ENCODE data around the gene KIAA1328.

KIAA1328 gene

DNA sequence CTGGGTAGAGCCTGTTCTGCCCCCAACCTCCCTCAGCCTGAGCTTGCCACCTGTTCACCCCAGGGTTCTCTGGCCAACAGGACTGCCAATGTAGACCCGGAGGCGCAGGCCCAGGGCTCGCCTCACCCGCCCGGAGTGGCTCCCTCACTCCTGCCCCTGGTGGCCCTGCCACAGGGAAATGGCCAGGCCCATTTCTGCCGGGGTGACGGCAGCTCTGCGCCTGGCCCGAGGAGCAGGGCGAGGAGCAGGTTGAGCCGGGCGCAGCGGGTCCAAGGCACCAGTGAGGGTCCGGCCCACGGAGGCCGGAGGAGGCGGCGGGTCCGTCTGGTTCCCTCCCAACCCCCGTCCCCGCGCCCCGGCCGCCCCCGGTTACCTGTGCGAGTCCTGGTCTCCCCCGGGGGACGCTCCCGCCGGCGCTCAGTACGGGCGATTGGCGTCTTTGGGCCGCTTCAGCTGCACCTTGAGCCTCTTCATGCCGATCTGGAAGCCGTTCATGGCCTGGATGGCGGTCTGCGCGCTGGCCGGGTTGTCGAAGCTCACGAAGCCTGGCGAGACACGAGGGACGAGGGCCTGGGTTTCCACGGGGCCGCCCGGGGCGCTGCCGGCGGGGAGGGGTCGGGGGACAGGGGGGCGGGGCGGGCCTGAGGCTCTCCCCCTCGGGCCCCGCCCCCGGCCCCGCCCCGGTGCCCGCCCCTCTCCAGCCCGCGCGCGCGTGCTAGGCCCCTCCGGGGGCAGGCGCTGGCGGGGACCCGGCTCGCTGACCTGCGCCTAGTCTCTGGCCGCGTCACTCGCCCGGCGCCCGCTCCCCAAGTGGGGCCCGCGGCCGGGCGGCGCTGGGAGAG is 424.7 kb downstream of the KIAA1328 start:
- no peak for DNase-seq (ENCODE audit: low read depth)

DNA sequence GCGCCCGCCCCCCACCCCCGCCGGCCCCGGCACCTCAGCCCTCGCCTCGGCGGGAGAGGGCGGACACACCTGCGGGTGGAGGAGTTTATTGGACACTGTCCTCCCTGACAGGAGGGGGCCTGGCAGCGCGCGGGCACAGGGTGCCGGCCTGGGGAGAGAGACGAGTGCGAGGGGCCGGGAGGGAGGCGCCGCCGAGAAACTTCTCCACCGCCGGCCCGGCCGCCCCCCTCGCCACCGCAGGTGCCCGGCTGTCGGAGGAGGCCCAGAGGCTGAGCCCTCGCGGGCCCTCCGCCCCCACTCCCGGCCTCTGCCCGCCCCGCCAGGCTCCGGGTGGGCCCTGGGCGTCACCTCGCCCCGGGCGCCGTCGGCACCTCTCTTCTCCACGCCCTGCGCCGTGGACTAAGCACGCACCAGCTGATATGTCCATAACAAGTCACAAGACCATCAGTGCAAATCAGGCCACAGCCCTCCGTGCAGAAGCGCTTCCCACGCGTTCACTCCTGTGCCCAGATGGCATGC is 425.4 kb downstream of the KIAA1328 start:
- no peak for DNase-seq (ENCODE audit: low read depth)

DNA sequence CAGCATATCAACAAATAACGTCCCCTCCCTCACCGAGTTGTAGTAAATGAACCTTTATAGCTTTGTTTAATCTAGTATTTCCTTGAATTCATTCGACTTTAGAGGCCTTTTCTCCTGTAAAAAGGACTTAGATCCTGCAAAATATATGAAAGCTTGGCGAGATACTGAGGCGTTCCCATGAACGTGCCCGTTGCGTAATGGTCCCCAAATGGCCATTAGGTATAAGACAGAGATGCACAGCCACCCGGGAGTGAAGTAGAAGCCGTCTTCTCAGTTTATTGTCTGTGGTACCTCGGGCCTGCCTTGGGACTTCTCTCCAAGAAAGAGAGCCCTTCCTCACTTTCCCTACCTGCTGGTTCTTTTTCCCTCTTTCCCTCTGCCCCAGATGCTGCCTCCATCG is 426.0 kb downstream of the KIAA1328 start:
- no peak for DNase-seq (ENCODE audit: low read depth)

DNA sequence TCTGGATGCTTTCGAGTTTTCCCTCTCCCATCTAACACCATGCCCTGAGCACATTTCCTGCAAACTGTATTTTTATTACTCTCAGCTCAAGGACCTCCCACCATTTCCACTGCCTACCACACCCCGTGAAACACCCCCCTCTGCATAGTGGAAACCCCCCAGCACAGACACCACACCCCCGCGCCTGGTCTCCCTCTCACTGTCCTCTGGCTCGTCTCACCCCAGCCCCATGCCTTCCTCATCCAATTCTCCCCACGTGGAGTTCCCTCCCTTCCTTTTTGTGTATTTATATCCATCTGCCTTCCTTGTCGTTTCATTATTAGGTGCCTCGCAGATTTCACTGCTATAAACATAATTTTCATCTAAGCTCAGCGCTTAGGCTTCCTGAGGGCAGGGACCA is 429.2 kb downstream of the KIAA1328 start:
- no peak for DNase-seq (ENCODE audit: low read depth)

DNA sequence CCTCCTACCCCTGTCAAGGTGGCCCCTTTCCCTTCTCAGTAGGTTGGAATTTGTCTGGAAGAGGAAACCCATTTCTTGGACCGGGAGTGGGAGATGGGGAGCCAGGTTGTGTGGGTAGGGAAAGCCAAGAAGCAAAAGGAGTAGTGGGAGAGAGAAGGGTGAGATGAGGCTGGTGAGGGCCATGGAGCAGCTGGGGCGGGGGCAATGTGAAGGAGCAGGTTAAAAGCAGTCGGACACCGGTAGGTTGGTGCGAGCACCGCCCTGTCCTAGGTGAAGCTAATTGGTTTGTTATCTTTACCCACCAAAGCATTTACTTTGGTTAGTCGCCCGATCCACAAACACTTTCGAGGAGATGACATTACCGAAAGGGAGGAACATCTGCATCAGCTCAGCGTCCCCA is 429.9 kb downstream of the KIAA1328 start:
- DNase-seq (ENCODE audit: low read depth), result no peak

DNA sequence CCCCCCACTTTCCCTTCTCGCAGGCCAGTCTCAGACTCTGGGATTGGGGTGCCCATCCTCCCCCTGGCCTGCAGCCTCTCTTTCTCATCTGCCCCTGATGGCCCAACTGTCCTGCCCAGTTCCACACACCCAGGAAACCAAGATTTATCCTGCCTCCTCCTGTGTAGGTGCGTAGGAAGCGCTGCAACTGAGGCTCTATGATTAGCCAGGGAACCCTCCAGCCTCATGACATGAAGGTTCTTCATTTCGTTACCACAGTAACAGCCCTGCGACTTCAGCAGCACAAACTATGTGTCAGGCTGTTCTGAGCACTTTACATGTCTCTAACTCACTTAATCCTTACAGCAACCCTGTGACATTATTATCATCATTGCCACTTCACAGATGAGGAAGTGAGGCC is 430.8 kb downstream of the KIAA1328 start:
- no peak for DNase-seq (ENCODE audit: low read depth)

DNA sequence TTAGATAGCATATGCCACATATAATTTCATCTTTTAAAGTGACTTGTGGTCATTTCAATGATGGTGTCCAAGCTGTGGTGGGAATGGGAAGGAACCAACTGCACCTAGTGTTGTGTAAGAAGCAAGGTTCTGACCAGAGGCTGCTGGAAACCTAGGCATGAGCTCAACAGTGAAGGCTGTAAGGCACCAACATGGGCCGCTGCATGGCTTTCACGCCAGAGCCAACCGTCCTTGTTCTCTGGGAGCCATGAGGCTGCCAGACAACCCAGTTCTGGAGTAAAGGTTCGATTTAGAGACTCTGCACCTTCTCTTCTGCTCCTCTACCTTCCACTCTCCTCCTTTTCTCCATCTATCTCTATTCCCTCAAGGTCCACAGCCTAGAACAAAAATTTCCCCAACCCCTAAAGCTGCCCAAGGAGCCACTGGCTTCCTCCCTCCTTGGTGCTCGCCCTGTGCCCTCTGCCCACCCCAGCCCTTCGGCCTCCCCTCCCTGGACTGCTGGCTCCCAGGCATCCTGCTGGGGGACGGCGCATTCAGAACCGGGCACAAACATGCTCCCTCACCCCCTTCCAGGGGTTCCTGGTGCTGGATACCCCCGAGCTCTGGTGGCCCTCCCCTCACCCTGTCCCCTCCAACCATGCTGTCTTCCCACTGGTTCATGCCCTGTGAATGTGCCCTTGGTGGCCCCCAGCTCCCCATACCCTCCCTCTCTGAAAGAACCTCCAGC is 431.6 kb downstream of the KIAA1328 start:
- no peak for DNase-seq (ENCODE audit: low read depth)

DNA sequence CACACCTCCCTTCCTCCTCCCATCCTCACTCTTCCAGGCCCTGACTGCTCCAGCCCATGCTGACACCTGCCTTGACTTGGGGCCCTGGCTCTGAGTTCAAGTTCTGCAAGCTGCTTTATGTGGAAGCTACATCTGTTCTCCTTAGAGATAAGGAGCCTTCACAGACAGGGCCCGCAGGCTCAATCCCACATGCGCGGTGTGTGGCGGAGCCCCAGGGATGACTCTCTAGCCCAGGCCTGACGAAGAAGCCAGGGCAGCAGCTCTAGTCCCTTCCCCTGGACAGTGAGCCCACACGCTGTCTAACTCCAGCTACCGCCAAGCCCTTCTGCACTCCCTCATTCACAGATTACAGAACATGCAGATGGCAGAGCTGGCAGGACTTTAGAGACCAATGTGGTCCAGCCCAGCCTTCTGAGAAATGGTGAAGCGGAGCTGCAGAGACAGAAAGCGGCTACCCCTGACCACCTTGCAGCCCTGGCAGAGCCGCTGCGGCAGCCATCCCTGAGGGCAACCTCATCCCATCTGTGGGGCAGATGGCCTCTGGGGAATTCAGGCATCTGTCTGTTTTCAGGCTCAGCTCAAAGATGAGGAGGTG is 432.4 kb downstream of the KIAA1328 start:
- DNase-seq (ENCODE audit: low read depth), result no peak

DNA sequence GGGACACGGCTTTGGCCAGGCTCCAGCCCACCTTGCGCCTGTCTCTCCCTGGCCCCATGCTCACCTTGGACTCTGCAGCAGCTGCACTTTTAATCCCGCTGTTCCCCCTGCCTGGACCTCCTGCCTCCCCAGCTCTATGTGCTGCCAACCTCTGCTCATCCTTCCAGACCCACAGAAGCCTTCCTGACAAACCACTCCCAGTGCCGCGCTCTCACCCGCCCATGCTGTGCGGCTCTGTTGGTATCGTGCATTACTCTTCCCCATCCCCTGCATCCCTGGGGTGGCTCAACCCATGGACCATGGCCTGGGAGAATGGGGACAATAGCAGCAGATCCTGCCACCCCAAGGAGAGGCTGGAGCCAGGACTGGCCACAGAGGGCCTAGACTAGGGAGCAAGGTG is 433.1 kb downstream of the KIAA1328 start:
- no peak for DNase-seq (ENCODE audit: low read depth)

DNA sequence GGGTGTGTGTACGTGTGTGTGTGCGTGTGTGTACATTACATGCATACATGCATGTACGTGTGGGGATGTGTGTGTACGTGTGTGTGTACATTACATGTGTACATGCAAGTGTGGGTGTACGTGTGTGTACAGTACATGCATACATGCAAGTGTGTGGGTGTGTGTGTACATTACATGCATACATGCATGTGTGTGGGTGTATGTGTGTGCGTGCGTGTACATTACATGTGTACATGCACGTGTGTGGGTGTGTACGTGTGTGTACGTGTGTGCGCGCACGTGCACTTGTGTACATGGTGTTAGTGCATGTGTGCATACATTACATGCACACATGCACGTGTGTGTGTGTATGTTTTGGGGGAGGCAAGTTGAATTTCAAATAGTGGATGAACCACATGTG is 436.0 kb downstream of the KIAA1328 start:
- no peak for DNase-seq (ENCODE audit: low read depth)

DNA sequence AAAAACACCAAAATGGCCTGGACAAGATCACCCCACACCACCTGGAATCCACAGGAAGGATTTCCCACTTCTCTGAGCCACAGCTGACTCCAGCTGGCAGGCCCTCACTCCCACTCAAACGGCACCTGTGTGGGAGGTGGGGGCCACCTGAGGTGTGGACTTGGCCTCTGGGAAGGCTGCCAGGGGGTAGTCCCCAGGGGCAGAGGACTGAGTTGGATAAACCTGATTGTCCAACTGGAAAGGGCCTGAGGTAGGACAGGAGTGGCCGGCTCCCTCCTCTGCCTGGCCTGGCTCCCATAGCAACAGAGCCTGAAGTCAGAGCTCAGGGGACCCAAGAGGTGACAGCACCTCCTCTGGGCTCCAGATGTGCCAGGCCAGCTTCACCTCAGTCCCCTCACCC is 436.5 kb downstream of the KIAA1328 start:
- no peak for DNase-seq (ENCODE audit: low read depth)

DNA sequence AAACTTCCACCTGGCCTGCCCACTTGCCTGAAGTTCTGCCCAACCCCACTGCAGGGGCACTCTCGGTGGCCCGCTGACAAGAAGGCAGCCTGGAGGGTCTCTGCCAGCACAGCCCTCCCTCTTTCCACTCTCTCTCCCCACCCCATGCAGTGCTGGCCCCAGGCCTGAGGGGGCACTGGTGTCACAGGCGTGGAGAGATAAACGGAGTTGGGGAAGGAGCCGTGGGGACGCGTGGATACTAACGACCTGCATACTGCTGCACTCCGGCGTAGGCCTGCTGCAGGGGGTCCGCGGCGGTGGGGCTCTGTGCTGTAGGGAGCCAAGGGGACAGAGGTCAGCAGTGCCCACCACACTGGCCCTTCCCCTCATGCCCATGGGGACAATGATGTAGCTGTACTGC is 437.4 kb downstream of the KIAA1328 start:
- no peak for DNase-seq (ENCODE audit: low read depth)

DNA sequence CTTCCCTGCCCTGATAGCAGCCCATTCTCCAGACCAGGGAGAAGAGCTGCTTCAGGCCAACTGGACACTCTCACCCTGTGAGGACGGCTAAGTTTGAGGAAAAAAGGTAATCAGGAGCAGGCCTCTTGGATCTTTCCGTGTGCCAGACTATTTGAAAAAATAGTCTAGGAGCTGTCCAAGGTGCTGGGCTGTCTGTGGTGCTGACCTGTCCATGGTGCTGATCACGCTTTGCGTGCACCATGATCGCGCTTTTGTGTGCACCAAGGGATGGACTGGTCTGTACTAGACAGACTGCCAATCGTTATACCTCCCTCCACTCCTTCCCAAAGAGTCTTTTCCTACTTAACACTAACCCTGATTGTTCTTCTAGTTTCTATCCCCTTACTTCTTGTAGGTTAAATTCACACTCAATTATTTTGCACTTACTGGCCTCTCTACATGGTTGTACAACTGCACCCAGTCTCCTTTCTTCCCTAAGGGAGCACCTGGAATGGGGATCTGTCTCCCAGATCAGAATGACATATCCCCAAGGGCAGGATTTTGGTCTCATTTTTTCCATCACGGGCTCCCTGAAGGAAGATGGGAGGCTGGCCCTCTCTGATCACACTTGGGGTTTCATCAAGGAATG is 441.2 kb downstream of the KIAA1328 start:
- DNase-seq (ENCODE audit: low read depth), result no peak

DNA sequence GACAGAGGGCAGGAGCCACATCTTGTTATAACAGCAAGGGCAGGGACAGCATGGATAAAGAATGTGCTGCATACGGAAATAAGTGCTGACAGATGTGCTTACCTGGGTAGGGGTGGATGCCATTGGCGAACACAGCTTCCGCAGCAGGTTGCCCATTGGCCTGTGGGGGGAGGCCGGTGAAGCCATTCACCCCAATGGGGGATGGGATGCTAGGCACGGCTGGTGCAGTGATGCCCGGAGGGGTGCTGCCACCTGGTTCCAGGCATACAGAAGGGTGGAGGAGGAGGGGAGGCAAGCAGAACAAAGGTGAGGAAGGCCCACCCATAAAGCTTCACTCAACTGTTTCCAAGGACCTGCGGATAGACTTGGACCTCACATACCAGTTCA is 441.7 kb downstream of the KIAA1328 start:
- DNase-seq (ENCODE audit: low read depth), result no peak

DNA sequence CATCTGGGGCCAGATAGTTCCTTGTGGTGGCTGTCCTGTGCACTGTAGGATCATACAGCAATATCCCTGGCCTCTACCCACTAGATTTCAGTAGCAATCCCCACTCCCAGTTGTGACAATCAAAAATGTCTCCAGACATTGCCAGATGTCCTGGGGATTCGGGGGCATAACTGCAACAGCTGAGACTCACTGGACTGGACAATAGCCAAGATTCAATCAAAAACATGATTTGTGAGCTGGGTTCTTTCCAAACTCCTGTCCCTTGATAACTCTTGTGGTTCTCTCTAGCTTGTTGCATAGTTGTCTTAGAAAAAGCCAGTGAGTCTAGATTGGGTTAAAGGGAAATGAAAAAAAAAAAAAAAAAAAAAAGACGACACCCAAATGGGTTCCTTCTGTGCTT is 443.3 kb downstream of the KIAA1328 start:
- DNase-seq (ENCODE audit: low read depth), result no peak

DNA sequence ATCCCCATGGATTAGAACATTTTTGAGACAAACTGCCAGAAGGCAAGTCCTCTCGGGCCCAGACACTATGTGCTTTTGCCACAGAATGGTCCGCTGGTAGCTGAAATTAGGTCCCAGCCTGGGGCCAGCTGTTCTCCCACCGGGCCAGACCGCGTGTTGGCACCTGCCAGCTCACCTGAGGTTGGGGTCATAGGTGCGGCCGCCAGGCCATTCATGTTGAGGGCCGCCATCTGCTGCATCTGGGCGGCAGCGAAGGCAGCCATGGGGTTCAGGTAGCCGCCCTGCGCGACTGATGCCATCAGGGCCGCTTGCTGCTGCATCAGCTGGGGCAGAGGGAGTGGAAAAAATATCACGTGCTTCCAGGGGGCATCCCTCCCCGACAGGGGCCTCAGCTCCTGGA is 443.9 kb downstream of the KIAA1328 start:
- DNase-seq (ENCODE audit: low read depth), result no peak

DNA sequence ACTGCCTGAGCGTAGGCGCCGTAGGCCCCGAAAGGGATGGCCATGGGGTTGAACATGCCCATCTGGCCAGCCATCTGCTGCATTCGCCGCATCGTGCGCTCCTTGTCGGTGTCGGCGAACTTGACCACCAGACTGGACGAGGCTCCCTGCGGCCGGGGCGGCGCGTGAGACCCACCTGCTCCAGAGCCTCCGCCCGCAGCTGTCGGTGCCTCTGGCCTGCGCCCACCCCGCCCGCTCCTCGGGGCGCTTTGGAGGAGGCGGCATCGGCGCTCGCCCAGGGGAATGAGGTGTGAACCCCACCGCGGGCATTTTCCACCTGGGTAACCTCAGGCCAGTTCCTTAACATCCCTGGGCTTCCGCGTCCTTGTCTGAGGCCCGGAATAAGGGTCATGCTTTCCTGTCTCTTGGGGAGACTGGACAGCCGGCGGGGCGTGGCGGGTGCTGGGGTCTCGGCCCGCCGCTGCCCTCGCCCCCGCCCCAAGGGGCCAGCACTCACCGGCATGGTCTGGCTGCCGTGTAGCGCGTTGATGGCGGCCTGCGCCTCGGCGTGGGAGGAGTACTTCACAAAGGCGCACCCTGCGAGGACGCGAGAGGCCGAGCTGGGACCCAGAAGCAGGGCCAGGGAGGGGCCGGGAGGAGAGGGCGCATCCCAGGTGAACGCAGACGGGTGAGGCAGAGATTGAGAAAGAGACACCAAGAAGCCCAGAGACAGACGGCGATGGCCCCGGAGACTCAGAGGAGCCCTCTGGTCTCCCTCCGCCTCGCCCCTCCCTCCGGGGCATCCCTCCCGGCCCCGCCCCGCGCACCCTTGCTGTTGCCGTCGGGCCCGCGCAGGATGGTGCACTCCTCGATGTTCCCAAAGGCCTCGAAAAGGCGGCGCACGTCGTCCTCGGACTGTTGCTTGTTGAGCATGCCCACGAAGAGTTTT is 445.6 kb downstream of the KIAA1328 start:
- no peak for DNase-seq (ENCODE audit: low read depth)

DNA sequence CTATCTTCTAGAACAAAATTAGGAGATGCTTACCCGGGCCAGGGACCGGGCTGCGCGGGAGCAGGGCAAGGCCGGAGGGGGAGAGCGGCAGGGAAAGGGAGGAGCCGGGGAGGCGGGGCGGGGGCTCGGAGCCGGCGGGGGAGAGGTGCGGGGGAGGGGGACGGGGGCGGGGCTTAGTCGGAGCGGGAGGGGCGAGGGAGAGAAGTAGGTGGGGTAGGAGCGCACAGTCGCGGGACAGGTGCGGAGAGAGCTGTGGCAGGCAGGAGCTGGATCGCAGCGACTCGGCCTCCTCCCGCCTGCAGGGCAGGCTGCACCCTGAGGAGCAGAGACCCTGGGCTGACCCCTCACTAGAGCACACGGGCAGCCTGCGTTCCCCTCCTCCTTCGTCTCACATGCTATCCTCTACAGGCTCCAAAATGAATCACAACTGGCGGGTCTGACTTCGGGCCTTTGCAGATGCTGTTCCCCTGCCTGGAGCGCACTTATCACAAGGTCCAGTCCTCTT is 446.4 kb downstream of the KIAA1328 start:
- DNase-seq (ENCODE audit: low read depth), result no peak

DNA sequence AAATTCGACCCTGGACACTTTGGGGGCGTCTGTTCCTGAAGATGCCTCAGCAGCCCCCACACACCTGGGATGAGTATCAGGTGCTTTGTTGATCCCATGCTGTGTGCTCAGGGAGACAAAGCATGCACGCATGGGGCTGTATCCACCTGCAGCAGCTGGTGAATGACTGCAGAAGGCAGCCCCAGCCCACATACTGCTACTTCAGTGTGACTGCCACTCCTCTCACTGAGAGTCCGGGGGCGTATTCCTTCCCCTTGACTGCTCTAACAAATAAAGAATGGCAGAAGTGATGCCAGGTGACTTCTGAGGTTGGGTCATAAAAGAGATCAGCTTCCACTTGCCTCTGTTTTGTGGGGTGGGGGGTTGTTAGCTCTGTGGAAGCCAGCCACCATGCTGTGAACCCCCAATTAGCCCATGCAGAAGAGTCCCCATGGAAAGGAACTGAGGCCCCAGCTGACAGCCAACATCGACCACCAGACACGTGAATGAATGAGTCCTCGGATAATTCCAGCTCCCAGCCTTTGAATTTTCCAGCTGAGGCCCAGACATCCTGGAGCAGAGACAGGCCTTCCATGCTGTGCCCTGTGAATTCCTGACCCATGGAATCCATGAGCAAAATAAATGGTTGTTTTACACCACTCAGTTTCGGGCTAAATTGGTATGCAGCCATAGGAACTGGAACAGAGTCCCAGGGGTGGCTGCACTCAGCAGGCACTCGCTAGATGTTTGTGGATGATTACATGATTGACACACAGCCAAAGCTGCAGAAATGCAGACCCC is 447.4 kb downstream of the KIAA1328 start:
- DNase-seq (ENCODE audit: low read depth), result no peak

DNA sequence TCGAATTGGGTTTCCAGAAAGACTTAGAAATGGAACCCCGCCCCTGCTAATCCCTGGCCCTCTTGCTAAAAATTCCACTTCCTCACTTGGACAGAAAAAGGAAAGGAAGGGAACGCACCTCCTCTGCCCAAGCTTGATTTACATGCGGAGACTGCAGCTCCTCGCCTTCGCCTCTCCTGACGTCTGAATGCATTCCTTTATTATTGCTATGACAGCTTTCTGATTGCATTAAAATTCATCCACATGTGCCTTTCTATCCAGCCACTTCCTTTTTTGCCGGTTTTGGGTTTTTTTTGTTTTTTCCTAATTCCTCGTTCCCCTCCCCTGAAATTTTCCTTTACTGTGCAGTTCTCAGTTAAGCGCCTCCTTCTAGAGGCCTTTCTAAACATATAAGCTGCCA is 448.9 kb downstream of the KIAA1328 start:
- DNase-seq (ENCODE audit: low read depth), result no peak
